ENCODE data around the gene FGFR4.

FGFR4 gene

DNA sequence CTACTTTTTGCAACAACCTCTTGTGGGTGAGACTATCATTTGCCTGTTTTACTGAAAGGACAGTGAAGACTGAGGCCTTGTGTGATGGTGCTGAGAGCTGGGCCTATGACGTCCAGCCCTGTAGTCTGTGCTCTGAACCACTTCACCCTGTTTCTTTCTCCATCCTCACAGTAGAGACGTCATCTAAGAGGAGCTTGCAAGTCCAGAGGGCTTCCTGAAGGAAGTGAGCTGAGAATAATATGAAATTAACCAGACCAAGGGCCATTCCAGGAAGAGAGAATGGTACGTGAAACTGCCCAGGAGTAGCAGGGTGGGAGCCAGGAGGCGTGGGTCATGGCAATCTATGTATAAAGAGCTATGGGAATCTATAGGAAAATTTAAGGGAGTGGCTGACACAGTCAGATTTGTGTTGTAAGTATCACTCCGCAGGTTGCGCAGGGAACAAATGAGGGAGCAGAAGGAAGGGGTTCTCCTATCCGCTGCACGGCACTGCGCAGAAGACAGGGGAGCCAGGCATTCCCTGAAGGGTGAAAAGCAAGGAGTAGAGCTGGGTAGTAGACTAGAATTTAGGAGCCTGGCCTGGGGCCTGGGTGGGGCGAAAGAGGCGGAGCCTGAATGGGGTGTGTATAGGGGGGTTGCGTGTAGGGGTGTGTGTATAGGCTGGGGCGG, 596 bp upstream of the FGFR4 start:
- DNase-seq (ENCODE audit: low spot score): peak; percentile 4

GRCh38 chr5:177087398-177088005, 787 bp downstream of the FGFR4 start:
- DNase-seq (ENCODE audit: low spot score): no peak

DNA sequence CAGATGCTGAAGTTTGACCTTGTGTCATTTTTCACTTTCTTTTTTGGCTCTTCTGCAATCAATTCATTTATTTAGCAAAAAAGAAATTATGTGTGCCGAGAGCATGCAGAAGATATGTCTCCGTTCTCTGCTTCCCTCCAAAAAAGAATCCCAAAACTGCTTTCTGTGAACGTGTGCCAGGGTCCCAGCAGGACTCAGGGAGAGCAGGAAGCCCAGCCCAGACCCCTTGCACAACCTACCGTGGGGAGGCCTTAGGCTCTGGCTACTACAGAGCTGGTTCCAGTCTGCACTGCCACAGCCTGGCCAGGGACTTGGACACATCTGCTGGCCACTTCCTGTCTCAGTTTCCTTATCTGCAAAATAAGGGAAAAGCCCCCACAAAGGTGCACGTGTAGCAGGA, 2.4 kb downstream of the FGFR4 start:
- DNase-seq (ENCODE audit: low spot score): no peak

DNA sequence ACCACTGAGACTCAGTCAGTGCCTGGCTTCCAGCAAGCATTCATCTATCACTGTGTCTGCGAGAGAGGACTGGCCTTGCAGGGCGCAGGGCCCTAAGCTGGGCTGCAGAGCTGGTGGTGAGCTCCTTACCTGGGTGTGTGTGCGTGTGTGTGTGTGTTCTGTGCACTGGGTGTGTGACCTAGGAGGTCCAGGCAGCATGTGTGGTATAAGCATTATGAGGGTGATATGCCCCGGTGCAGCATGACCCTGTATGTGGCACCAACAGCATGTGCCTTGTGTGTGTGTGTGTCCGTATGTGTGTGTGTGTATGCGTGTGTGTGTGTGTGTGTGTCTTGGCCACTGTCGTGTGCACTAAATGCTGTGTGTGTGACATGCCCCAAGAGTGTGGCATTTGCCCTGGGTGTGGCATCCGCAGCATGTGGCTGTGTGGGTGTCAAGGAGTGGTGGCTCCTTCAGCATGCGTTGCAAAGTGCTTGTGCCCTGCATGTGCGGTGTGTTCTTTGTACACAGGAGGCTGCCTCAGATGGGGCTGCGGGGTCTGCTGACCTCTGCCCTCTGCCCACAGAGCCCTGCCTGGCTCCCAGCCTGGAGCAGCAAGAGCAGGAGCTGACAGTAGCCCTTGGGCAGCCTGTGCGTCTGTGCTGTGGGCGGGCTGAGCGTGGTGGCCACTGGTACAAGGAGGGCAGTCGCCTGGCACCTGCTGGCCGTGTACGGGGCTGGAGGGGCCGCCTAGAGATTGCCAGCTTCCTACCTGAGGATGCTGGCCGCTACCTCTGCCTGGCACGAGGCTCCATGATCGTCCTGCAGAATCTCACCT, 3.3 kb downstream of the FGFR4 start:
- DNase-seq (ENCODE audit: low spot score): no peak

- no peak for DNase-seq (ENCODE audit: low spot score)
Measured at GRCh38 chr5:177090813-177091212, 4.1 kb downstream of the FGFR4 start.

DNA sequence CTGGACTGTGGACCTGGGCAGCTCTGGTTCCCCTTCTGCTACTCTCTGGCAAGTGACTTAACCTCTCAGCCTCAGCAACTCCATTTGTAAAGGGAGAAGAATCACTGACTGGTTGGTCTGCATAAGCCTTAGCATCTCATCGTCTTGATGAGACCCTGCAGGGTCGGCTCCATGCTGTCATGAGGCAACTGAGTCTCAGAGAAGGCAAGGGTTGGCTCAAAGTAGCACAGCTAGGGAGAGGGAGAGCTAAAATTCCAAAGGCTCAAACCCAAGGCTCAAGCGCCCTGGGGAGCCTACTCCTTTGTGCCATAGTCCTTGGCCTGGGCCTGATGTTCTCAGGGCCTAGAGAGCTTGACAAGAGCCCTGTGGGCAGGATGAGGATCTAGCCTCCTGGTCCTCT, 4.5 kb downstream of the FGFR4 start:
- DNase-seq (ENCODE audit: low spot score): no peak

DNA sequence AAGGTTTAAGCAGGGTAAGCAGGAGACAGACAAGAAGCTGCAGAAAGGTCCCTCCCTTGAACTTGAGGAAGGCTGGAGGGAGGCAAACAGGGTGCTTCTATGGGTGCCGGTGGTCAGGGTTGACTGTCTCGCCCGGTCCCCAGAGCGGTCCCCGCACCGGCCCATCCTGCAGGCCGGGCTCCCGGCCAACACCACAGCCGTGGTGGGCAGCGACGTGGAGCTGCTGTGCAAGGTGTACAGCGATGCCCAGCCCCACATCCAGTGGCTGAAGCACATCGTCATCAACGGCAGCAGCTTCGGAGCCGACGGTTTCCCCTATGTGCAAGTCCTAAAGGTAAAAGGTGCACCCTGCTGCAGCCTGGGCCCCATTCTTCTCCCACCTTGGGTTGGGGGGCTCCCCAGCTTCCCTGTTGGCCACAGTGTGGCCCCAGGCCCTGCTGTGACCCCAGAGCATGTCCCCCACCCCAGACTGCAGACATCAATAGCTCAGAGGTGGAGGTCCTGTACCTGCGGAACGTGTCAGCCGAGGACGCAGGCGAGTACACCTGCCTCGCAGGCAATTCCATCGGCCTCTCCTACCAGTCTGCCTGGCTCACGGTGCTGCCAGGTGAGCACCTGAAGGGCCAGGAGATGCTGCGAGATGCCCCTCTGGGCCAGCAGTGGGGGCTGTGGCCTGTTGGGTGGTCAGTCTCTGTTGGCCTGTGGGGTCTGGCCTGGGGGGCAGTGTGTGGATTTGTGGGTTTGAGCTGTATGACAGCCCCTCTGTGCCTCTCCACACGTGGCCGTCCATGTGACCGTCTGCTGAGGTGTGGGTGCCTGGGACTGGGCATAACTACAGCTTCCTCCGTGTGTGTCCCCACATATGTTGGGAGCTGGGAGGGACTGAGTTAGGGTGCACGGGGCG, 5.7 kb downstream of the FGFR4 start:
- no peak for DNase-seq (ENCODE audit: low spot score)

- DNase-seq (ENCODE audit: low spot score): no peak
Measured at GRCh38 chr5:177093082-177093712, 6.5 kb downstream of the FGFR4 start.

GRCh38 chr5:177093803-177094202, 7.1 kb downstream of the FGFR4 start:
- no peak for DNase-seq (ENCODE audit: low spot score)

GRCh38 chr5:177094224-177095087, 7.7 kb downstream of the FGFR4 start:
- DNase-seq (ENCODE audit: low spot score): no peak

- no peak for DNase-seq (ENCODE audit: low spot score)
Measured at GRCh38 chr5:177095088-177095669, 8.5 kb downstream of the FGFR4 start.

DNA sequence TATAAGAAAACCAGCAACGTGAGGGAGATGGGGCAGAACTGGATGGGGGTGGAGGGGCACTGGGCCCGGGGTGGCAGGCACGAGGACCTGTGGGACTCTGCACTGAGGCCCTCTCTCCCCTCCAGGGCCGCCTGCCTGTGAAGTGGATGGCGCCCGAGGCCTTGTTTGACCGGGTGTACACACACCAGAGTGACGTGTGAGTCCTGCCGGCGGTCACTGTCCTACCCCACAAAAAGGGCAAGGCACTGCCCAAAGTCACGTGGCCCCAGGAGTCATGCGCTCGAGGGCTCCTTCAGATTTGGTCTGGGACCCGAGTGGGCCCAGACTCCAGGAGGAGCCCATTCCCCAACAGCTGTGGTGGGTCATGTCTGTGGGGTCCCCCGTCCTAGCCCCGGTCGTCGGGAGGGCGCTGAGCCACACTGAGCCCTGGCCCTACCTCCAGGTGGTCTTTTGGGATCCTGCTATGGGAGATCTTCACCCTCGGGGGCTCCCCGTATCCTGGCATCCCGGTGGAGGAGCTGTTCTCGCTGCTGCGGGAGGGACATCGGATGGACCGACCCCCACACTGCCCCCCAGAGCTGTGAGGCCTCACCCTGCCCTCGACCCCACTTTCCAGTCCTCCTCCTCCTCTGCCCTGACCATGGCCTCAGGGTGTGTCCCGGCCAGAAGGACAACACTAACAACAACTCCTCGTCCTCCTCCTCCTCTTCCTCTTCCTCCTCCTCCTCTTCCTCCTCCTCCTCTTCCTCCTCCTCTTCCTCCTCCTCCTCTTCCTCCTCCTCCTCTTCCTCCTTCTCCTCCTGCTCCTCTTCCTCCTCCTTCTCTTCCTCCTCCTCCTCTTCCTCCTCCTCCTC, 9.7 kb downstream of the FGFR4 start:
- no peak for DNase-seq (ENCODE audit: low spot score)

GRCh38 chr5:177097016-177097985, 10.6 kb downstream of the FGFR4 start:
- DNase-seq (ENCODE audit: low spot score): no peak

- no peak for DNase-seq (ENCODE audit: low spot score)
Measured at GRCh38 chr5:177098120-177098469, 11.4 kb downstream of the FGFR4 start.

DNA sequence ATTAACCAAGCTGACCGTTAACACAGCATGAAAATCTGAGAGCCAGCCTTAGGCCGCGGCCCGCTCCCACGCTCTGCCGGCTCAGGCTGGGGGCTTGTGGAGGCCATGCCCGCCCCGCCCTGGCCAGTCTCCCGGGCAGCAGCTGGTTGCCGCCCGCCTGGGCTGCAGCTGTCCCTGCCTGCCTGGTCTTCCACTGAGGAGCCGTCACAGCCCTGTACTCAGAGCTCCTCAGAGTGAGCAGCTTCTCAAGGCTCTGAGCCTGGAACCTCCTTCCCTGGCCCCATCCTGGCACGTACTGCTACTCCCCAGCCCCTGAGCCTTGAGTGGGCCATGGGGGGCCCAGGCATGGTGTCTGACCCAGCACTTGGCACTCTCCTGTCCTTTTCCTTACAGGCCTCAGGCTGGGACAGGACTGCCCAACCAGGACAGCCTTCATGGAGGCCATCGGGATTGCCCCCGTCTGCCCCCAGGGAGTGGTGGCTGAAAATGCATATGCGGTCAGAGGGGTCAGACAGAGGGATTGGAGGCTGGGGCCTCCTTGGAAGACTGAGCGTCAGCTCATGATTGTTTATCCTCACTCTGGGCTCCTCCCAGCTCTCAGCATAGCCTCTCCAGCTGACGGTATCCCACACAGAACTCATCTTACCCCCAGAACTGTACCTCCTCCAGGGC, 11.9 kb downstream of the FGFR4 start:
- no peak for DNase-seq (ENCODE audit: low spot score)

DNA sequence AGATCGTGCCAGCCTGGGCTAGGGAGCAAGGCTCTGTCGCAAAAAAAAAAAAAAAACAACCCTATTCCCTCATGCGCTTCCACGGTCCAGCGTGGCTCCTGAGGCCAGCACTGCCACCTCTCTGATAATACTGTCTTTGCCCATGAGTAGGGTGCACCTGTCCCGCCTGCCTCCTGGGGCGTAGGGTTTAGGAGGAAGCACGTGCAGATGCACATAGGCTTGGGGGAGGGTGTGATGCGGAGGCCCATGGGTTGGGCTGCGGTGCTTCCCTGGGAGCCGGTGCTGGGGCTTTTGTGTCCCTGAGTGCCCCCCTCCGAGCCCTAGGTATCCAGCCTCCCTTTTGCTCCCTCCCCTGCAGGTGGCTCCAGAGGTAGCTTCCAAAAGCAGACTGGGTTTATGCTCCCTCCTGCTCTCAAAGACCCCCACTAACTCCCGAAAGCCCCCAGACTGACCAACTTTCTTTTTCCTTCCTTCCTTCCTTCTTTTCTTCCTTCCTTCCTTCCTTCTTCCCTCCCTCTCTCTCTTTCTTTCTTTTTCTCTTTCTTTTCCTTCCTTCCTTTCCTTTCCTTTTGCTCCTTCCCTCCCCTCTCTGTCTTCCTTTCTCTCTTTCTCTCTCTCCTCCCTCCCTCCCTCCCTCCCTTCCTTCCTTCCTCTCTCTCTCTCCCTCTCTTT, 12.8 kb downstream of the FGFR4 start:
- DNase-seq (ENCODE audit: low spot score): no peak

DNA sequence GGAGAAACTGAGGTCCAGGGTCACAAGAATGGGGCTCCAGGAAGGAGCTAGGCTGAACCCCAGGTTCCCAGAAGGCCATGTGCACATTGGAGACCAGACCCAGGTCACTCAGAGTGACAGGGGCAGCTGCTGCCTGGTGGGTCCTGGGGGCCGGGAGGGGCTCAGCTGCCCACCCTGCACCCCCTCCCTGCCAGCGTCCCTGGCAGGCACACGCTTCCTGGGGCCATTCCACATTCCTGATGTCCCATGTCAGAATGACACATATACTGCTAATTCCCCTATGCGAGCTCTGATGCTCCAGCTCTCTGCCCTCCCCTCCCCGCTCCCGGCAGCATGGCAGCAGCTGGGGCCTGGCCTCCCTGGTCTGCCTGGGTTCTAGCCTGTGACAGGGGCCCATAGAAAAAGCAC, 14.0 kb downstream of the FGFR4 start:
- DNase-seq (ENCODE audit: low spot score): no peak
